DOHH2 (cell line): ENCODE measurements around the gene KIAA0040.

Experiments
- H3F3A ChIP-seq: fragments of 200-600 bp; sonication (generic), shearing (Covaris generic); 2 replicates; pipeline ENCODE4 v1.6.0; 2016; ENCODE audit warnings: antibody characterized with exemption, mild to moderate bottlenecking; ENCODE audit not compliant: control insufficient read depth, insufficient read depth
- H3K27ac ChIP-seq: fragments of 200-600 bp; sonication (generic); 2 replicates; pipeline ENCODE4 v1.5.1; 2014; ENCODE audit warnings: low read depth, mild to moderate bottlenecking, low read length, moderate library complexity
- H3K27me3 ChIP-seq: fragments of 200-600 bp; sonication (generic); 2 replicates; pipeline ENCODE4 v1.6.1; 2014; ENCODE audit warnings: mild to moderate bottlenecking, low read length, mixed read lengths; ENCODE audit not compliant: control insufficient read depth
- H3K36me3 ChIP-seq: fragments of 200-600 bp; sonication (generic); 2 replicates; pipeline ENCODE4 v1.6.1; 2014; ENCODE audit warnings: mild to moderate bottlenecking, low read length, moderate library complexity, mixed read lengths; ENCODE audit not compliant: control insufficient read depth
- H3K4me1 ChIP-seq: fragments of 200-600 bp; sonication (generic); 2 replicates; pipeline ENCODE4 v1.6.1; 2014; ENCODE audit warnings: mild to moderate bottlenecking, low read length, mixed read lengths; ENCODE audit not compliant: control insufficient read depth
- H3K4me2 ChIP-seq: fragments of 200-600 bp; sonication (generic); 2 replicates; pipeline ENCODE4 v1.6.0; 2014; ENCODE audit warnings: mild to moderate bottlenecking, low read length, moderate library complexity
- H3K4me3 ChIP-seq: fragments of 200-600 bp; sonication (generic); 2 replicates; pipeline ENCODE4 v1.5.1; 2014; ENCODE audit warnings: mild to moderate bottlenecking, low read length, mixed read lengths
- H3K79me2 ChIP-seq: fragments of 200-600 bp; sonication (generic); 2 replicates; pipeline ENCODE4 v1.6.1; 2014; ENCODE audit warnings: mild to moderate bottlenecking, low read length, mixed read lengths; ENCODE audit not compliant: control insufficient read depth
- H3K9me2 ChIP-seq: fragments of 200-600 bp; sonication (generic); replicated peaks from 2 replicates; pipeline ENCODE4 v1.6.1; 2014; ENCODE audit warnings: mild to moderate bottlenecking, low read length, mixed read lengths; ENCODE audit not compliant: control insufficient read depth
- H3K9me3 ChIP-seq: fragments of 200-600 bp; sonication (generic); 2 replicates; pipeline ENCODE4 v1.6.1; 2014; ENCODE audit warnings: antibody characterized with exemption, low read length, mixed read lengths; ENCODE audit not compliant: control insufficient read depth, insufficient read depth
- H4K20me1 ChIP-seq: fragments of 200-600 bp; sonication (generic); 2 replicates; pipeline ENCODE4 v1.6.0; 2014; ENCODE audit warnings: low read depth, mild to moderate bottlenecking, antibody characterized with exemption, low read length, moderate library complexity; ENCODE audit not compliant: control insufficient read depth, insufficient read depth
- EZH2phosphoT487 ChIP-seq: fragments of 200-600 bp; sonication (generic); IDR thresholded peaks from 2 replicates; pipeline ENCODE4 v1.6.1; 2017; ENCODE audit warnings: borderline replicate concordance, mild to moderate bottlenecking, antibody characterized with exemption, low read length, moderate library complexity, mixed read lengths
- TF ChIP-seq, protein P1 (sequence below): fragments of 200-600 bp; sonication (generic); IDR thresholded peaks from one replicate; pipeline ENCODE4 v1.5.1; 2014; ENCODE audit warnings: antibody characterized with exemption, mild to moderate bottlenecking, low read depth, low read length; ENCODE audit not compliant: poor library complexity, severe bottlenecking

The KIAA0040 gene

GRCh38 chr1:175158170-175158591 is 34.4 kb downstream of the KIAA0040 start:
- no peaks in the 10 kb centered on the region for H3K9me3 ChIP-seq
- H3K4me3 ChIP-seq, result no peak overlapping the region
- H3K79me2 ChIP-seq, result no peaks in the 10 kb centered on the region
- peaks cover 43% of the 10 kb centered on the region for H3K36me3 ChIP-seq
- no peak overlapping the region for H3K4me2 ChIP-seq
- H3K27me3 ChIP-seq, result peaks cover 6% of the 10 kb centered on the region; the same call in 1 of the 2 replicates
- 0 out of 2 replicates have a peak, but pooled peaks cover 2% of the 10 kb centered on the region for H4K20me1 ChIP-seq
- peaks cover 21% of the 10 kb centered on the region for H3K4me1 ChIP-seq
- peaks cover 12% of the 10 kb centered on the region; the same call in 1 of the 2 replicates for H3F3A ChIP-seq
- H3K27ac ChIP-seq, result no peak overlapping the region
- no peak for TF ChIP-seq EZH2phosphoT487
- TF ChIP-seq, protein P1, sequence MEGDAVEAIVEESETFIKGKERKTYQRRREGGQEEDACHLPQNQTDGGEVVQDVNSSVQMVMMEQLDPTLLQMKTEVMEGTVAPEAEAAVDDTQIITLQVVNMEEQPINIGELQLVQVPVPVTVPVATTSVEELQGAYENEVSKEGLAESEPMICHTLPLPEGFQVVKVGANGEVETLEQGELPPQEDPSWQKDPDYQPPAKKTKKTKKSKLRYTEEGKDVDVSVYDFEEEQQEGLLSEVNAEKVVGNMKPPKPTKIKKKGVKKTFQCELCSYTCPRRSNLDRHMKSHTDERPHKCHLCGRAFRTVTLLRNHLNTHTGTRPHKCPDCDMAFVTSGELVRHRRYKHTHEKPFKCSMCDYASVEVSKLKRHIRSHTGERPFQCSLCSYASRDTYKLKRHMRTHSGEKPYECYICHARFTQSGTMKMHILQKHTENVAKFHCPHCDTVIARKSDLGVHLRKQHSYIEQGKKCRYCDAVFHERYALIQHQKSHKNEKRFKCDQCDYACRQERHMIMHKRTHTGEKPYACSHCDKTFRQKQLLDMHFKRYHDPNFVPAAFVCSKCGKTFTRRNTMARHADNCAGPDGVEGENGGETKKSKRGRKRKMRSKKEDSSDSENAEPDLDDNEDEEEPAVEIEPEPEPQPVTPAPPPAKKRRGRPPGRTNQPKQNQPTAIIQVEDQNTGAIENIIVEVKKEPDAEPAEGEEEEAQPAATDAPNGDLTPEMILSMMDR, result no peak
- H3K9me2 ChIP-seq, result no peaks in the 10 kb centered on the region

- peaks cover 34% of the 10 kb centered on the region for H3K36me3 ChIP-seq
- no peak overlapping the region for H3K27ac ChIP-seq
- no peak overlapping the region for H3K4me3 ChIP-seq
- no peaks in the 10 kb centered on the region for H3K9me3 ChIP-seq
- peaks cover 12% of the 10 kb centered on the region; the same call in 1 of the 2 replicates for H3F3A ChIP-seq
- 0 out of 2 replicates have a peak, but pooled peaks cover 2% of the 10 kb centered on the region for H4K20me1 ChIP-seq
- no peaks in the 10 kb centered on the region for H3K79me2 ChIP-seq
- H3K4me2 ChIP-seq, result no peak overlapping the region
- peaks cover 14% of the 10 kb centered on the region; the same call in 1 of the 2 replicates for H3K27me3 ChIP-seq
- H3K9me2 ChIP-seq, result no peaks in the 10 kb centered on the region
- H3K4me1 ChIP-seq, result peaks cover 23% of the 10 kb centered on the region
- TF ChIP-seq, protein P1, result no peak
- TF ChIP-seq EZH2phosphoT487, result no peak
Measured at GRCh38 chr1:175157200-175157599, 35.4 kb downstream of the KIAA0040 start.

GRCh38 chr1:175155936-175156335 is 36.6 kb downstream of the KIAA0040 start:
- Histone ChIP-seq H3K36me3 (peaks cover 22% of the 10 kb centered on the region), H3K4me3 (no peak overlapping the region), H3K4me1 (peaks cover 25% of the 10 kb centered on the region), H3K27ac (no peak overlapping the region), H3K27me3 (peaks cover 23% of the 10 kb centered on the region), H4K20me1 (0 out of 2 replicates have a peak, but pooled peaks cover 2% of the 10 kb centered on the region), H3F3A (peaks cover 12% of the 10 kb centered on the region; the same call in 1 of the 2 replicates), H3K79me2 (no peaks in the 10 kb centered on the region), H3K4me2 (peak overlapping the region; percentile 29), H3K9me2 (no peaks in the 10 kb centered on the region), H3K9me3 (no peaks in the 10 kb centered on the region)
- TF ChIP-seq, protein P1, result no peak
- TF ChIP-seq EZH2phosphoT487, result no peak
